ENCODE data around the gene PTPRS.
"Not testable (repeated sequence)": the region's sequence is repeated elsewhere in the genome, so short reads cannot be mapped to it uniquely, and the experiment has no call there.

Gene PTPRS

DNA sequence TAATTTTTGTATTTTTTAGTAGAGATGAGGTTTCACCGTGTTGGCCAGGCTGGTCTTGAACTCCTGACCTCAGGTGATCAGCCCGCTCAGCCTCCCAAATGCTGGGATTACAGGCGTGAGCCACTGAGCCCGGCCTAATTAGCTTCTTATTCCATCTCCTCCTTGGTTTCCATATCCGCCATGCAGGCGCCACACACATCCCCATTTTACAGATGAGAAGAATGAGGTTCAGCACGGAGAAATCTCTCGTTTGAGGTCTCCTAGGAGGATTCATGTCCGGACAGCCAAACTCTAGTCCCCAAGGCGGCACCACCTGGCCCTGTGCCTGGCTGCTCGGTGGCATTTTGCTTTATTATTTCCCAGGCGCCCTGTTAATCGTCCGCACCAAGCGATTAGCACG, 46.2 kb upstream of the PTPRS start:
- no peaks in the 10 kb centered on the region for H4K20me1 ChIP-seq (ENCODE audit: insufficient read depth, low read length)
- H3K79me2 ChIP-seq (ENCODE audit: low read length): no peaks in the 10 kb centered on the region
- TF ChIP-seq, protein P1, sequence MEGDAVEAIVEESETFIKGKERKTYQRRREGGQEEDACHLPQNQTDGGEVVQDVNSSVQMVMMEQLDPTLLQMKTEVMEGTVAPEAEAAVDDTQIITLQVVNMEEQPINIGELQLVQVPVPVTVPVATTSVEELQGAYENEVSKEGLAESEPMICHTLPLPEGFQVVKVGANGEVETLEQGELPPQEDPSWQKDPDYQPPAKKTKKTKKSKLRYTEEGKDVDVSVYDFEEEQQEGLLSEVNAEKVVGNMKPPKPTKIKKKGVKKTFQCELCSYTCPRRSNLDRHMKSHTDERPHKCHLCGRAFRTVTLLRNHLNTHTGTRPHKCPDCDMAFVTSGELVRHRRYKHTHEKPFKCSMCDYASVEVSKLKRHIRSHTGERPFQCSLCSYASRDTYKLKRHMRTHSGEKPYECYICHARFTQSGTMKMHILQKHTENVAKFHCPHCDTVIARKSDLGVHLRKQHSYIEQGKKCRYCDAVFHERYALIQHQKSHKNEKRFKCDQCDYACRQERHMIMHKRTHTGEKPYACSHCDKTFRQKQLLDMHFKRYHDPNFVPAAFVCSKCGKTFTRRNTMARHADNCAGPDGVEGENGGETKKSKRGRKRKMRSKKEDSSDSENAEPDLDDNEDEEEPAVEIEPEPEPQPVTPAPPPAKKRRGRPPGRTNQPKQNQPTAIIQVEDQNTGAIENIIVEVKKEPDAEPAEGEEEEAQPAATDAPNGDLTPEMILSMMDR (IDR thresholded peaks at IDR 0.05; ENCODE audit: low read depth, low read length): no peak
- no peak for TF ChIP-seq EZH2phosphoT487 (IDR thresholded peaks at IDR 0.05; ENCODE audit: low read depth)
- H3K27me3 ChIP-seq (ENCODE audit: low read depth, low read length): no peaks in the 10 kb centered on the region
- H3K4me1 ChIP-seq (ENCODE audit: low read length): no peaks in the 10 kb centered on the region
- H3K4me2 ChIP-seq (ENCODE audit: low read length): no peak overlapping the region
- H2AFZ ChIP-seq (ENCODE audit: low read depth, low read length): no peak overlapping the region
- H3K9ac ChIP-seq (ENCODE audit: low read length): no peak overlapping the region
- H3K9me3 ChIP-seq (ENCODE audit: insufficient read depth, low read length): no peaks in the 10 kb centered on the region
- H3K36me3 ChIP-seq (replicated peaks; ENCODE audit: low read depth, low read length): no peaks in the 10 kb centered on the region
- no peak overlapping the region for H3K4me3 ChIP-seq (ENCODE audit: low read length)
- no peak overlapping the region for H3K27ac ChIP-seq (ENCODE audit: low read length)

DNA sequence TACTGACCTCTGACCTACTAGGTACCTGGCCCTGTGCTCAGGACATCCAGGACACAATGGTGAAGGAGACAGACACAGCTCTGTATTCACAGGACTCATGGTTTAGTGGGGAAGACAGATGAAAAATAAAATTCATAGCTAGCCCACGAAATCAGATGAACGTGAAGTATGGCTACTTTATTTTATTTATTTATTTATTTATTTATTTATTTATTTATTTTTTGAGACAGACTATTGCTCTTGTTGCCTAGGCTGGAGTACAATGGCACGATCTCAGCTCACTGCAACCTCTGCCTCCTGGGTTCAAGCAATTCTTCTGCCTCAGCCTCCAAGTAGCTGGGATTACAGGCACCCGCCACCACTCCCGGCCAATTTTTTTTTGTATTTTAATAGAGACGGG, 40.6 kb upstream of the PTPRS start:
- H2AFZ ChIP-seq (ENCODE audit: low read depth, low read length): not testable (repeated sequence)

DNA sequence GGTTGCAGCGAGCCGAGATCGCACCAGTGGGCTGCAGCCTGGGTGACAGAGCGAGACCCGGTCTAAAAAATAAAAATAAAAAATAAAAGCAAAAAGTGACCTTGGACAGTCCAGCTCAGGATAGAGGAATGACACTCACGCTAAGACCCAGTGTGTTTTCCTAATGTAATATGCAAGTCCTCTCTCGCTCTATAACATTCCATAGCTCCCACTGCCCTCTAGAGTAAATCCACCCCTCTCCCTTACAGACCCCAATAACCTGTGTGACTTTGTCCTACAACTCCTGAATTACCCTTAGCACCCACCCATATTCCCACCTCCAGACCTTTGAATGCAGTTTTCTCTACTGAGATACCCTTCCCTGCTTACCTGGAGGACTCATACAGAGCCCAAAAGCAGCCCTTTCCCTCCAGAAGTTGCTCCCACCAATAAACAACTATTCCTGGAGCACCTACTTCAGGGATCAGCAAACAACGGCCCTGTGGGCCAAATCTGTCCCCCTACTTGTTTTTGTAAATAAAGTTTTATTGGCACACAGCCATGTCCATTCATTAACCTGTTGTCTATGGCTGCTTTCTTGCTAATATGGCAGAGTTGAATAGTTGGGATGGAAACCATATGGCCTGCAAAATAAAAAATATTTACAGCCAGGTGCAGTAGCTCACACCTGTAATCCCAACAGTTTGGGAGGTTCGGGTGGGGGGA, 39.8 kb upstream of the PTPRS start:
- no peaks in the 10 kb centered on the region for H3K9me3 ChIP-seq (ENCODE audit: insufficient read depth, low read length)
- H3K27me3 ChIP-seq (ENCODE audit: low read depth, low read length): no peaks in the 10 kb centered on the region
- H3K9ac ChIP-seq (ENCODE audit: low read length): no peak overlapping the region
- H3K4me3 ChIP-seq (ENCODE audit: low read length): no peak overlapping the region
- no peaks in the 10 kb centered on the region for H4K20me1 ChIP-seq (ENCODE audit: insufficient read depth, low read length)
- no peak overlapping the region for H2AFZ ChIP-seq (ENCODE audit: low read depth, low read length)
- no peak overlapping the region for H3K27ac ChIP-seq (ENCODE audit: low read length)
- TF ChIP-seq, protein P1 (IDR thresholded peaks at IDR 0.05; ENCODE audit: low read depth, low read length): no peak
- TF ChIP-seq EZH2phosphoT487 (IDR thresholded peaks at IDR 0.05; ENCODE audit: low read depth): no peak
- H3K4me2 ChIP-seq (ENCODE audit: low read length): no peak overlapping the region
- H3K79me2 ChIP-seq (ENCODE audit: low read length): no peaks in the 10 kb centered on the region
- H3K4me1 ChIP-seq (ENCODE audit: low read length): no peaks in the 10 kb centered on the region
- no peaks in the 10 kb centered on the region for H3K36me3 ChIP-seq (replicated peaks; ENCODE audit: low read depth, low read length)

More for the DNA sequence above, 40.6 kb upstream of the PTPRS start:
- H3K4me2 ChIP-seq (ENCODE audit: low read length); H3K4me1 ChIP-seq (ENCODE audit: low read length); H4K20me1 ChIP-seq (ENCODE audit: insufficient read depth, low read length); H3K9me3 ChIP-seq (ENCODE audit: insufficient read depth, low read length); H3K36me3 ChIP-seq (replicated peaks; ENCODE audit: low read depth, low read length); H3K79me2 ChIP-seq (ENCODE audit: low read length); H3K4me3 ChIP-seq (ENCODE audit: low read length); H3K27ac ChIP-seq (ENCODE audit: low read length); H3K27me3 ChIP-seq (ENCODE audit: low read depth, low read length); H3K9ac ChIP-seq (ENCODE audit: low read length): not testable (repeated sequence)

DNA sequence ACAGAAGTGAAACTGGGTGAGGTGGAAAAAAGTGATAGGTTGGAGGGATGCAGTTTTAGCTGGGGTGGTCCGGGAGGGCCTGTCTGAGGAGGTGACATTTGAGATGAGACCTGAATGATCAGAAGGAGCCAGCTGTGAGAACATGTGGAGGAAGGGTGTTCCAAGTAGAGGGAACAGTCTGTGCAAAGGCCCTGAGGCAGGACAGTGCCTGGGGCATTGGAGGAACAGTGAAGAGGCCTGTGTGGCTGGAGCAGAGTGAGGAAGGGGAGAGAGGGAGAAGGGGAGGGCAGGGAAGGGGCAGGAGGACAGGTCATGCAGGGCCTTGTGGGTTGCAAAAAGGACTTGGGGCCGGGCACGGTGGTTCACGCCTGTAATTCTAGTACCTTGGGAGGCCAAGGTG, 36.3 kb upstream of the PTPRS start:
- Histone ChIP-seq H3K27me3 (ENCODE audit: low read depth, low read length) (no peaks in the 10 kb centered on the region), H3K4me2 (ENCODE audit: low read length) (no peak overlapping the region), H2AFZ (ENCODE audit: low read depth, low read length) (no peak overlapping the region), H3K79me2 (ENCODE audit: low read length) (no peaks in the 10 kb centered on the region), H3K4me3 (ENCODE audit: low read length) (no peak overlapping the region), H3K9me3 (ENCODE audit: insufficient read depth, low read length) (no peaks in the 10 kb centered on the region), H3K9ac (ENCODE audit: low read length) (no peak overlapping the region), H3K27ac (ENCODE audit: low read length) (no peak overlapping the region), H4K20me1 (ENCODE audit: insufficient read depth, low read length) (no peaks in the 10 kb centered on the region), H3K4me1 (ENCODE audit: low read length) (no peaks in the 10 kb centered on the region), H3K36me3 (replicated peaks; ENCODE audit: low read depth, low read length) (no peaks in the 10 kb centered on the region)
- TF ChIP-seq EZH2phosphoT487 (IDR thresholded peaks at IDR 0.05; ENCODE audit: low read depth): no peak
- TF ChIP-seq, protein P1 (IDR thresholded peaks at IDR 0.05; ENCODE audit: low read depth, low read length): no peak
